PC-9 (cell line): Measurements from ENCODE around the gene PRRT2. TPM values are rescaled to one million over a fixed set of nuclear protein-coding genes. Genes with fewer than 3 reads are reported as not detected.
A peak's percentile ranks its signal among the peaks of the same experiment; 100 is the strongest.

ENCODE experiments used
- BruUV-seq: library from RNA; stranded (reverse); fragments of 400-500 nt; replicated peaks from 2 replicates; lab custom pipeline; 2021; lab: Mats Ljungman, UMichigan
- CTCF ChIA-PET: fragments of 300-600 bp; sonication (Branson Sonifier 250); formaldehyde crosslinking; loops from one replicate; lab custom pipeline; 2022; ENCODE audit warnings: antibody characterized with exemption; lab: Charles Lee
- POLR2A ChIA-PET: fragments of 300-600 bp; sonication (Branson Sonifier 250); formaldehyde crosslinking; loops from one replicate; lab custom pipeline; 2022; ENCODE audit warnings: antibody characterized with exemption; ENCODE audit not compliant: unreplicated experiment; lab: Charles Lee
- DNase-seq, 2 experiments: peaks; one replicate each; pipeline versions ENCODE4 v3.0.0 to v3.0.0-alpha.2; 2015 to 2022; ENCODE audit warnings: mixed read lengths in 1 of 2
- H2AFZ ChIP-seq: fragments of 200-600 bp; sonication (generic); 2 replicates; pipeline ENCODE4 v1.8.1; 2017; ENCODE audit warnings: antibody characterized with exemption
- H3F3A ChIP-seq: fragments of 200-600 bp; sonication (generic); 2 replicates; pipeline ENCODE4 v1.8.1; 2017; ENCODE audit warnings: antibody characterized with exemption, mild to moderate bottlenecking, low read depth; ENCODE audit not compliant: insufficient read depth
- H3K27ac ChIP-seq: fragments of 200-600 bp; sonication (generic); 2 replicates; pipeline ENCODE4 v1.6.1; 2016; ENCODE audit warnings: mixed run types
- H3K27me3 ChIP-seq: fragments of 200-600 bp; sonication (generic); 2 replicates; pipeline ENCODE4 v1.6.1; 2016; ENCODE audit warnings: low read depth, mixed run types; ENCODE audit not compliant: insufficient read depth
- H3K36me3 ChIP-seq: fragments of 200-600 bp; sonication (generic); 2 replicates; pipeline ENCODE4 v1.6.1; 2016; ENCODE audit warnings: low read depth, mixed run types
- H3K4me1 ChIP-seq: fragments of 200-600 bp; sonication (generic); replicated peaks from 2 replicates; pipeline ENCODE4 v1.6.1; 2016; ENCODE audit warnings: mixed run types; ENCODE audit not compliant: insufficient read depth
- H3K4me2 ChIP-seq: fragments of 200-600 bp; sonication (generic); 2 replicates; pipeline ENCODE4 v1.6.1; 2017; ENCODE audit warnings: mixed run types
- H3K4me3 ChIP-seq: fragments of 200-600 bp; sonication (generic); 2 replicates; pipeline ENCODE4 v1.6.1; 2016; ENCODE audit warnings: mixed run types
- H3K79me2 ChIP-seq: fragments of 200-600 bp; sonication (generic); 2 replicates; pipeline ENCODE4 v1.6.1; 2017; ENCODE audit warnings: low read depth, mixed run types
- H3K9me2 ChIP-seq: fragments of 200-600 bp; sonication (generic); 2 replicates; pipeline ENCODE4 v1.8.1; 2017; ENCODE audit warnings: mild to moderate bottlenecking; ENCODE audit not compliant: insufficient read depth
- H3K9me3 ChIP-seq: fragments of 200-600 bp; sonication (generic); 2 replicates; pipeline ENCODE4 v1.8.1; 2016; ENCODE audit warnings: low read depth; ENCODE audit not compliant: insufficient read depth
- H4K20me1 ChIP-seq: fragments of 200-600 bp; sonication (generic); 2 replicates; pipeline ENCODE4 v1.8.1; 2017; ENCODE audit not compliant: insufficient read depth
- EZH2 ChIP-seq: fragments of 200-600 bp; sonication (generic); IDR thresholded peaks from 2 replicates; pipeline ENCODE4 v1.8.0; 2017; ENCODE audit warnings: antibody characterized with exemption, low read depth
- intact Hi-C: fragments of 100-400 bp; cut with micrococcal nuclease; formaldehyde crosslinking; loops from one replicate; pipeline ENCODE4 v1.10.0; 2022; ENCODE audit not compliant: unreplicated experiment
- total RNA-seq: library from RNA; stranded (reverse); gene quantifications from 2 replicates; pipeline ENCODE4 v1.2.3, GENCODE V29; 2021
- TF ChIP-seq, protein P1 (sequence below): fragments of 200-600 bp; sonication (generic); conservative IDR thresholded peaks from 2 replicates; pipeline ENCODE4 v1.6.1; 2017; ENCODE audit warnings: mixed run types, antibody characterized with exemption, mild to moderate bottlenecking, moderate library complexity

The PRRT2 gene
- total RNA-seq, 1 experiment from 2014 or later: 4.9 TPM

DNA sequence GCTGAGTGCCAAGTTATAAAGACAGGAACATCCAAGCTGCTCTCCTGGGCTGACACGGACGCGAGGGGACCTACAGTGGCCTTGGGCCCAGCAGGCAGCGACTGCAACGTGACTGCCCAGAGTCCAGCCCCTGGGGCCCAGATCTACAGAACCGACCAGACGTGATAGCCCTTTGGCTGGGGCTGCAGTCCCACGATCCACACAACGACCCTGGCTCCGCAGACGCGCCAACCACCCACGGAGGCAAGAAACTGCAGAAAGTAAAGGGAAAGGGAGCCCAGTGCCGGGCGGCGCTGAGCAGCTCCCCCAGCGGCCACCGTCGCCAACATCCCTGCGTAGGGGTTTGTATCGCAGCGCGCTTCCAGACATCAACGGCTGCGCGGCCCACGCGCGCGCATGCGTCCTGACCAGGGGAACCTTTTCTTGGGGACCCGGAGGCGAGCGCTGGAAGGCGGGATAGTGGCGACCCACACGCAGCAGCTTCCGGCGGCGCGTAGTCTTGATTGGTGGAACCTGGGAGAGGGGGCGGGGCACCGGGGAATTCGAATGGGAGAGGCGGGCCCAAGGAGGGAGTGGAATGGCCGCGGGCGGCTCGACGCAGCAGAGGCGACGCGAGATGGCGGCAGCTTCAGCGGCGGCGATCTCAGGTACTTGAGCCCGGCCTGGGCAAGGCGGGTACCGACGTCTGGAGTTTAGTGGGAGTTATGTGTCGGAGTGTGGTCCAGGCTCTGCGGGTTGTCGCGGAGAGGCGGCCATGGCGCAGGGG, 21.6 kb upstream of the PRRT2 start, which contains the start of gene KIF22:
Gene KIF22, plus strand, starts transcription at position 569 of the 766 bp plus-strand sequence. Its CDS starts 9 bp downstream, at position 578.
- TF ChIP-seq, protein P1, sequence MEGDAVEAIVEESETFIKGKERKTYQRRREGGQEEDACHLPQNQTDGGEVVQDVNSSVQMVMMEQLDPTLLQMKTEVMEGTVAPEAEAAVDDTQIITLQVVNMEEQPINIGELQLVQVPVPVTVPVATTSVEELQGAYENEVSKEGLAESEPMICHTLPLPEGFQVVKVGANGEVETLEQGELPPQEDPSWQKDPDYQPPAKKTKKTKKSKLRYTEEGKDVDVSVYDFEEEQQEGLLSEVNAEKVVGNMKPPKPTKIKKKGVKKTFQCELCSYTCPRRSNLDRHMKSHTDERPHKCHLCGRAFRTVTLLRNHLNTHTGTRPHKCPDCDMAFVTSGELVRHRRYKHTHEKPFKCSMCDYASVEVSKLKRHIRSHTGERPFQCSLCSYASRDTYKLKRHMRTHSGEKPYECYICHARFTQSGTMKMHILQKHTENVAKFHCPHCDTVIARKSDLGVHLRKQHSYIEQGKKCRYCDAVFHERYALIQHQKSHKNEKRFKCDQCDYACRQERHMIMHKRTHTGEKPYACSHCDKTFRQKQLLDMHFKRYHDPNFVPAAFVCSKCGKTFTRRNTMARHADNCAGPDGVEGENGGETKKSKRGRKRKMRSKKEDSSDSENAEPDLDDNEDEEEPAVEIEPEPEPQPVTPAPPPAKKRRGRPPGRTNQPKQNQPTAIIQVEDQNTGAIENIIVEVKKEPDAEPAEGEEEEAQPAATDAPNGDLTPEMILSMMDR: peak; percentile 81
- no peak for TF ChIP-seq EZH2
- peak within 1 kb of the TSS; percentile 98 for H2AFZ ChIP-seq
- H3K36me3 ChIP-seq: no peaks in the 10 kb centered on the region

DNA sequence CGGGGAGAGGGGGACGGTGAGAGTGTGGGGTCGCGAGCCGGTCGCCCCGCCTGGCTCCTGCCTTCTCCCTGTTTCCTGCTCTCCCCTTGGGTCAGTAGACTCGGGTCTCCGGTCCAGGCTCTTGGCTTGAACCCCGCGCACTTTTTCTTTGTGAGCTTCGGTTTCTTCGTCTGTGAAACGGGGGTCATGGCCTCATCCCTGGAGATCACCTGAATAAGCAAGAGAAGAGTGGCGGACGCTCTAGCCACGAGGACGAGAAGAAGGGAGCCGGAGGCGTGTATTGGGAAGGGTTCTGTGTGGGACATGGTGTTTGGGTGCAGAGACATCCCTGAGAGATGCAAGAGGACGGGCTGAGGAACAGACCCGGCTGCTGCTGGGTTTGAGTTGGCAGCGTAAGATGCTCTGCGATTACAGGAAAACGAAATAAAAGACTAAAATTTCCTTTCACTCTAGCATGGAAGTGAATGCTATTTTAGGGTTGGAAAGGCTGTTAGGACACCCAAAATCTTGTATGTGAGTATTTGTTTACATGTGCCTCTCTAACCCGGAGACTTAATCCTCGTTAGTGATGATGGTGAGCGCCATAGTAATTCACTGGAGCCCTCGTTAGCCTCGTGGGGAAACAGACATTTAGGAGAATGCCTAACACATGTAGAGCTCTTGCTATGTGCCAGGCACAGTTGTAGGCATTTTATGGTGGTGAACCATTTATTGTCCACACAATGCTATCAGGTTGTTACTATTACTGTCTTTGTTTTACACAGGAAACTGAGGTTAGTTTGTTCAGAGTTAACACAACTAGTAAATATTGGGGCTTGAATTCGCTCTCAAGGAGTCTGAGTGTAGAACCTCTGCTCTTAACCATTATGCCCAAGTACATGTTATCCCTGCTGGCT, 20.8 kb upstream of the PRRT2 start:
- Histone ChIP-seq H3K36me3 (peaks cover under 1% of the 10 kb centered on the region; the same call in 1 of the 2 replicates), H3F3A (peaks cover 10% of the 10 kb centered on the region), H3K9me3 (no peaks in the 10 kb centered on the region), H3K4me3 (peak overlapping the region; percentile 94), H3K4me2 (peak overlapping the region; percentile 94), H3K79me2 (peaks cover 55% of the 10 kb centered on the region), H3K9me2 (no peaks in the 10 kb centered on the region), H3K27ac (0 out of 2 replicates have a peak overlapping the region, but pooled peaks have one; percentile 10), H3K4me1 (peaks cover 17% of the 10 kb centered on the region), H2AFZ (peak overlapping the region; percentile 96), H4K20me1 (0 out of 2 replicates have a peak, but pooled peaks cover 9% of the 10 kb centered on the region), H3K27me3 (no peaks in the 10 kb centered on the region)
- CTCF ChIA-PET: interaction anchor here (0.7 to 1.6 kb wide), 3 partner anchors 25 to 62 kb away, joined by 3 to 7 read pairs (median 4); partner anchors contain the start of gene PAGR1
- TSS peak; percentile 57 for BruUV-seq
- POLR2A ChIA-PET: interaction anchor here (0.6 to 0.8 kb wide), 4 partner anchors 10 to 196 kb away, joined by 4 to 6 read pairs (median 4); no protein-coding TSS in a partner anchor
- no peak for DNase-seq
- intact Hi-C loops: loop anchor here (1.0 kb wide), 3 partner anchors 14 to 91 kb away; no protein-coding TSS in a partner anchor
- no peak for TF ChIP-seq EZH2

More for the DNA sequence above, 21.6 kb upstream of the PRRT2 start, which contains the start of gene KIF22:
- H3K9me2 ChIP-seq: no peaks in the 10 kb centered on the region
- 0 out of 2 replicates have a peak, but pooled peaks cover 9% of the 10 kb centered on the region for H4K20me1 ChIP-seq
- H3K4me2 ChIP-seq: peak within 1 kb of the TSS; percentile 94
- BruUV-seq: no TSS peak
- peaks cover 10% of the 10 kb centered on the region for H3F3A ChIP-seq
- H3K4me3 ChIP-seq: peak within 1 kb of the TSS; percentile 94
- H3K27ac ChIP-seq: 0 out of 2 replicates have a peak within 1 kb of the TSS, but pooled peaks have one; percentile 10
- peaks cover 17% of the 10 kb centered on the region for H3K4me1 ChIP-seq
- no peaks in the 10 kb centered on the region for H3K27me3 ChIP-seq
- DNase-seq: peak; percentile 96 to 100
- ChIA-PET POLR2A (interaction anchor here (0.5 to 1.5 kb wide), 8 partner anchors 14 to 197 kb away, joined by 3 to 18 read pairs (median 4); partner anchors contain the start of gene PRRT2), CTCF (interaction anchor here (0.6 to 1.6 kb wide), 3 partner anchors 25 to 61 kb away, joined by 3 to 7 read pairs (median 4); partner anchors contain the start of gene PAGR1)
- intact Hi-C loops: loop anchor here (1.0 kb wide), 3 partner anchors 15 to 90 kb away; no protein-coding TSS in a partner anchor
- H3K79me2 ChIP-seq: peaks cover 48% of the 10 kb centered on the region
- H3K9me3 ChIP-seq: no peaks in the 10 kb centered on the region
